Tibial nerve (tissue), 4 donors: ENCODE measurements around the gene SOX12.

Experiments
- EP300 ChIP-seq, 2 donors: sonication (generic); formaldehyde crosslinking; IDR thresholded peaks; one replicate each; pipeline ENCODE4 v1.6.1; 2017; ENCODE audit warnings: antibody characterized with exemption in 2 of 2, mild to moderate bottlenecking in 1 of 2
- POLR2A ChIP-seq, 2 donors: fragments of 450-650 bp; IDR thresholded peaks; one replicate each; pipeline ENCODE4 v1.6.1; 2017; ENCODE audit warnings: antibody characterized with exemption in 2 of 2, mild to moderate bottlenecking in 2 of 2, moderate library complexity in 2 of 2
- TF ChIP-seq, protein P1 (sequence below), 5 experiments: fragments of 200-600 bp in 3 of 5; fragments of 450-650 bp in 2 of 5; sonication (generic) in 3 of 5; IDR thresholded peaks; one replicate each; pipeline ENCODE4 v1.5.1; 2016 to 2019; ENCODE audit warnings: antibody characterized with exemption in 5 of 5, mild to moderate bottlenecking in 3 of 5, moderate library complexity in 2 of 5

DNA sequence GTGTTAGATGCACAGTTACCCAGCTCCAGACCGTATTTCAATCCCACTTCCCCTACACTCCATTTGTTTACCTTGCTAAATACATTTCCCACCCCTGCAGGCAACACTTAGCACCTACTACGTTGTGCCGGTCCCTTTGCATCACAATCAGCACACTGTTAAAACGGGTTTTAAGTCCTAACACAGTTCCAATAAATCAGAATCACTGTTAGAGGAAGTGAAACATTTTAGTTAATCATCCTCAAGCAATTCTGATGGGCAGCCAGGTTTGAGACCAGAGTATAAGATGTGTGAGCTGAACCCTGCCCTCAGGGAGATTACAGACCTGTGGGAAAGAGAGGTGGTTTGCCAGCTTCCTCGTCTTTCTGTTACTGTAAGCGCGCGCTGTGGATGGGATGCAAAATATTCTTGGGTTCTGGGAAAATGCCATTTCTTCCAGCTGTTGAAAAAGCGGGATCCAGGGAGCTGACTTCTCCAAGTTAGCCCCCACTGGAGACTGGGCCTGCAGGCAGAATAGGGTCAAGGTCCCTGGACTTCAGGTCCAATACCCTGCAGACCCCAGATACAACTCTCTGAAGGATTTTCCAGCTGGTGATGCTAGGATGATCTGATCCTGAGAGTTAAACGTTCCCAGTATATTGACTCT, 24.9 kb upstream of the SOX12 start:
- TF ChIP-seq, protein P1, sequence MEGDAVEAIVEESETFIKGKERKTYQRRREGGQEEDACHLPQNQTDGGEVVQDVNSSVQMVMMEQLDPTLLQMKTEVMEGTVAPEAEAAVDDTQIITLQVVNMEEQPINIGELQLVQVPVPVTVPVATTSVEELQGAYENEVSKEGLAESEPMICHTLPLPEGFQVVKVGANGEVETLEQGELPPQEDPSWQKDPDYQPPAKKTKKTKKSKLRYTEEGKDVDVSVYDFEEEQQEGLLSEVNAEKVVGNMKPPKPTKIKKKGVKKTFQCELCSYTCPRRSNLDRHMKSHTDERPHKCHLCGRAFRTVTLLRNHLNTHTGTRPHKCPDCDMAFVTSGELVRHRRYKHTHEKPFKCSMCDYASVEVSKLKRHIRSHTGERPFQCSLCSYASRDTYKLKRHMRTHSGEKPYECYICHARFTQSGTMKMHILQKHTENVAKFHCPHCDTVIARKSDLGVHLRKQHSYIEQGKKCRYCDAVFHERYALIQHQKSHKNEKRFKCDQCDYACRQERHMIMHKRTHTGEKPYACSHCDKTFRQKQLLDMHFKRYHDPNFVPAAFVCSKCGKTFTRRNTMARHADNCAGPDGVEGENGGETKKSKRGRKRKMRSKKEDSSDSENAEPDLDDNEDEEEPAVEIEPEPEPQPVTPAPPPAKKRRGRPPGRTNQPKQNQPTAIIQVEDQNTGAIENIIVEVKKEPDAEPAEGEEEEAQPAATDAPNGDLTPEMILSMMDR (IDR thresholded peaks at IDR 0.05), result no peak
- TF ChIP-seq POLR2A (IDR thresholded peaks at IDR 0.05) (no peak), EP300 (IDR thresholded peaks at IDR 0.05) (no peak)
